GM23338 (cell line): ENCODE measurements around the gene C4orf36. TPM values are rescaled to one million over a fixed set of nuclear protein-coding genes. Genes with fewer than 3 reads are reported as not detected.

Experiments
- ATAC-seq: fragments of 200-7000 bp; cut with Tn5 transposase; 3 replicates; pipeline ENCODE4 v1.9.1; 2020
- DNase-seq: peaks from one replicate; pipeline ENCODE4 v3.0.0-alpha.2; 2015; ENCODE audit warnings: low spot score
- H2AFZ ChIP-seq: fragments of 200-600 bp; sonication (generic); 2 replicates; pipeline ENCODE4 v1.8.0; 2016; ENCODE audit warnings: antibody characterized with exemption, mild to moderate bottlenecking, moderate library complexity
- H3F3A ChIP-seq: fragments of 200-600 bp; sonication (generic); replicated peaks from 2 replicates; pipeline ENCODE4 v1.8.0; 2017; ENCODE audit warnings: antibody characterized with exemption, mixed run types, low read depth
- H3K27ac ChIP-seq: fragments of 200-600 bp; sonication (generic); 2 replicates; pipeline ENCODE4 v1.6.1; 2016; ENCODE audit warnings: low read depth
- H3K27me3 ChIP-seq: fragments of 200-600 bp; sonication (generic); 2 replicates; pipeline ENCODE4 v1.8.0; 2016; ENCODE audit warnings: mild to moderate bottlenecking, mixed run types, moderate library complexity; ENCODE audit not compliant: insufficient read depth
- H3K36me3 ChIP-seq: fragments of 200-600 bp; sonication (generic); 2 replicates; pipeline ENCODE4 v1.8.0; 2016; ENCODE audit warnings: mild to moderate bottlenecking; ENCODE audit not compliant: insufficient read depth
- H3K4me1 ChIP-seq: fragments of 200-600 bp; sonication (generic); 2 replicates; pipeline ENCODE4 v1.8.0; 2016; ENCODE audit warnings: mild to moderate bottlenecking, moderate library complexity; ENCODE audit not compliant: insufficient read depth
- H3K4me2 ChIP-seq: fragments of 200-600 bp; sonication (generic); 2 replicates; pipeline ENCODE4 v1.7.1; 2017; ENCODE audit warnings: mixed run types
- H3K4me3 ChIP-seq: fragments of 200-600 bp; sonication (generic); 2 replicates; pipeline ENCODE4 v1.6.1; 2016; ENCODE audit warnings: mixed run types
- H3K79me2 ChIP-seq: fragments of 200-600 bp; sonication (generic); replicated peaks from 2 replicates; pipeline ENCODE4 v1.8.0; 2017; ENCODE audit warnings: mild to moderate bottlenecking; ENCODE audit not compliant: insufficient read depth
- H3K9me2 ChIP-seq: fragments of 200-600 bp; sonication (generic); 2 replicates; pipeline ENCODE4 v1.8.0; 2017; ENCODE audit not compliant: insufficient read depth
- H4K20me1 ChIP-seq: fragments of 200-600 bp; sonication (generic); replicated peaks from 2 replicates; pipeline ENCODE4 v1.8.0; 2017; ENCODE audit warnings: mild to moderate bottlenecking; ENCODE audit not compliant: insufficient read depth
- H3K27ac Mint-ChIP-seq: 2 replicates; pipeline ENCODE4 v1.8.0; 2020; ENCODE audit warnings: inconsistent platforms, mild to moderate bottlenecking, moderate library complexity, mixed read lengths
- H3K27me3 Mint-ChIP-seq: 3 replicates; pipeline ENCODE4 v1.8.0; 2022; ENCODE audit warnings: low read depth, mild to moderate bottlenecking, moderate library complexity, mixed read lengths, inconsistent platforms; ENCODE audit not compliant: insufficient read depth, poor library complexity
- H3K36me3 Mint-ChIP-seq: 3 replicates; pipeline ENCODE4 v1.8.0; 2021; ENCODE audit warnings: low read depth, mild to moderate bottlenecking, inconsistent platforms, moderate library complexity, mixed read lengths
- H3K4me1 Mint-ChIP-seq: 3 replicates; pipeline ENCODE4 v1.8.0; 2020; ENCODE audit warnings: mild to moderate bottlenecking, inconsistent platforms, mixed read lengths
- H3K4me3 Mint-ChIP-seq: 3 replicates; pipeline ENCODE4 v1.8.0; 2021; ENCODE audit warnings: moderate library complexity, mild to moderate bottlenecking, inconsistent platforms, mixed read lengths
- H3K9me3 Mint-ChIP-seq: 3 replicates; pipeline ENCODE4 v1.8.0; 2020; ENCODE audit warnings: moderate library complexity, mild to moderate bottlenecking, inconsistent platforms, mixed read lengths
- CREB1 ChIP-seq: fragments of 250-450 bp; sonication (Bioruptor Pico); IDR thresholded peaks from 2 replicates; pipeline ENCODE4 v1.5.0; 2020; ENCODE audit warnings: low read depth, mild to moderate bottlenecking, moderate library complexity
- EZH2 ChIP-seq: fragments of 200-600 bp; sonication (generic); IDR thresholded peaks from one replicate; pipeline ENCODE4 v1.8.0; 2017; ENCODE audit warnings: antibody characterized with exemption, mild to moderate bottlenecking, low read depth; ENCODE audit not compliant: unreplicated experiment
- EZH2phosphoT487 ChIP-seq: fragments of 200-600 bp; sonication (generic); IDR thresholded peaks from one replicate; pipeline ENCODE4 v1.8.1; 2018; ENCODE audit warnings: antibody characterized with exemption; ENCODE audit not compliant: unreplicated experiment
- JUNB ChIP-seq: IDR thresholded peaks from one replicate; pipeline ENCODE4 v1.6.1; 2016; ENCODE audit warnings: antibody characterized with exemption; ENCODE audit not compliant: unreplicated experiment
- NANOG ChIP-seq: IDR thresholded peaks from 2 replicates; pipeline ENCODE4 v1.6.1; 2016; ENCODE audit warnings: antibody characterized with exemption, borderline replicate concordance
- POLR2AphosphoS5 ChIP-seq: IDR thresholded peaks from 2 replicates; pipeline ENCODE4 v1.6.1; 2016; ENCODE audit warnings: antibody characterized with exemption, low read depth
- STAT1 ChIP-seq: IDR thresholded peaks from one replicate; pipeline ENCODE4 v1.6.1; 2016; ENCODE audit warnings: antibody characterized with exemption; ENCODE audit not compliant: unreplicated experiment
- ZNF114 ChIP-seq: fragments of 250-450 bp; sonication (Bioruptor Pico); IDR thresholded peaks from 2 replicates; pipeline ENCODE4 v1.5.0; 2020; ENCODE audit warnings: mild to moderate bottlenecking, moderate library complexity
- ZNF331 ChIP-seq: fragments of 250-450 bp; sonication (Bioruptor Pico); IDR thresholded peaks from 2 replicates; pipeline ENCODE4 v1.5.0; 2020; ENCODE audit warnings: low read depth, mild to moderate bottlenecking, moderate library complexity
- polyA plus RNA-seq: library from polyadenylated mRNA; unstranded; fragments of >200 nt; fragmentation: Nextera tagmentation; extraction: Ambion mirVana; gene quantifications from 2 replicates; pipeline ENCODE4 v1.2.1, GENCODE V29; 2016
- total RNA-seq: library from RNA; depleted of rRNA; stranded (reverse); fragments of >200 nt; shearing (Covaris generic); gene quantifications from 2 replicates; pipeline ENCODE4 v1.2.3, GENCODE V29; 2014
- TF ChIP-seq, protein P1 (sequence below): IDR thresholded peaks from 2 replicates; pipeline ENCODE4 v1.6.1; 2016; ENCODE audit warnings: antibody characterized with exemption
- TF ChIP-seq, protein P2 (sequence below), 2 experiments: fragments of 200-600 bp in 1 of 2; sonication (generic) in 1 of 2; conservative IDR thresholded peaks; 2 replicates each; pipeline versions ENCODE4 v1.5.1 to v1.6.1; 2016 to 2017; ENCODE audit warnings: antibody characterized with exemption in 2 of 2, low read depth in 2 of 2, mild to moderate bottlenecking in 2 of 2, moderate library complexity in 1 of 2
- TF ChIP-seq, protein P3 (sequence below): IDR thresholded peaks from one replicate; pipeline ENCODE4 v1.6.1; 2018; ENCODE audit warnings: antibody characterized with exemption; ENCODE audit not compliant: unreplicated experiment
- TF ChIP-seq, protein P4 (sequence below): fragments of 250-450 bp; sonication (Bioruptor Pico); IDR thresholded peaks from 2 replicates; pipeline ENCODE4 v1.5.0; 2020; ENCODE audit warnings: mild to moderate bottlenecking, moderate library complexity

Gene C4orf36
- total and polyA plus RNA-seq, 2 experiments from 2014 or later: 1.1 to 1.6 TPM

DNA sequence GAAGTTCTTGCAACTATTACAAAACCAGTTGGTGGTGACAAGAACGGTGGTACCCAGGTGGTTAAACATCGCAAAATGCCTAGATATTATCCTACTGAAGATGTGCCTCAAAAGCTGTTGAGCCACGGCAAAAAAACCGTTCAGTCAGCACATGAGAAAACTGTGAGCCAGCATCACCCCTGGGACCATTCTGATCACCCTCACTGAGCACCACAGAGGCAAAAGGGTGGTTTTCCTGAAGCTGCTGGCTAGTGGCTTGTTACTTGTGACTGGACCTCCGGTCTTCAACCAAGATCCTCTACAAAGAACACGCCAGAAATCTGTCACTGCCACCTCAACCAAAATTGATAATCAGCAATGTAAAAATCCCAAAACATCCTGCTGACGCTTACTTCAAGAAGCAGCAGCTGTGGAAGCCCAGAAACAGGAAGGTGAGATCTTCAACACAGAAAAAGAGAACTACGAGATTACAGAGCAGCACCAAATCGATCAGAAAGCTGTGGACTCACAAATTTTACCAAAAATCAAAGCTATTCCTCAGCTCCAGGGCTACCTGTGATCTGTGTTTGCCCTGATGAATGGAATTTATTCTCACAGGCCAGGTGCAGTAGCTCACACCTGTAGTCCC is 21.7 kb downstream of the C4orf36 start:
- no peak overlapping the region for H3K4me3 ChIP-seq
- H3K27ac ChIP-seq: no peak overlapping the region
- H3K9me2 ChIP-seq: peaks cover 3% of the 10 kb centered on the region; the same call in 1 of the 2 replicates
- no peak overlapping the region for H3K4me2 ChIP-seq
- DNase-seq (no peak), ATAC-seq (no peak)
- no peaks in the 10 kb centered on the region for H3K4me1 ChIP-seq
- no peaks in the 10 kb centered on the region for H4K20me1 ChIP-seq
- Mint-ChIP-seq H3K36me3 (no peaks in the 10 kb centered on the region; the same call in 2 of the 3 replicates), H3K27me3 (peaks cover 2% of the 10 kb centered on the region), H3K9me3 (no peaks in the 10 kb centered on the region), H3K27ac (no peak overlapping the region), H3K4me3 (no peak overlapping the region), H3K4me1 (no peaks in the 10 kb centered on the region)
- no peaks in the 10 kb centered on the region for H3K27me3 ChIP-seq
- TF ChIP-seq JUNB: no peak
- TF ChIP-seq ZNF114 (CRISPR knock-in tag): no peak
- no peak for TF ChIP-seq POLR2AphosphoS5
- TF ChIP-seq ZNF331 (CRISPR knock-in tag): no peak
- TF ChIP-seq CREB1 (CRISPR knock-in tag): no peak
- TF ChIP-seq, protein P1, sequence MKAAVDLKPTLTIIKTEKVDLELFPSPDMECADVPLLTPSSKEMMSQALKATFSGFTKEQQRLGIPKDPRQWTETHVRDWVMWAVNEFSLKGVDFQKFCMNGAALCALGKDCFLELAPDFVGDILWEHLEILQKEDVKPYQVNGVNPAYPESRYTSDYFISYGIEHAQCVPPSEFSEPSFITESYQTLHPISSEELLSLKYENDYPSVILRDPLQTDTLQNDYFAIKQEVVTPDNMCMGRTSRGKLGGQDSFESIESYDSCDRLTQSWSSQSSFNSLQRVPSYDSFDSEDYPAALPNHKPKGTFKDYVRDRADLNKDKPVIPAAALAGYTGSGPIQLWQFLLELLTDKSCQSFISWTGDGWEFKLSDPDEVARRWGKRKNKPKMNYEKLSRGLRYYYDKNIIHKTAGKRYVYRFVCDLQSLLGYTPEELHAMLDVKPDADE: no peak
- TF ChIP-seq, protein P2, sequence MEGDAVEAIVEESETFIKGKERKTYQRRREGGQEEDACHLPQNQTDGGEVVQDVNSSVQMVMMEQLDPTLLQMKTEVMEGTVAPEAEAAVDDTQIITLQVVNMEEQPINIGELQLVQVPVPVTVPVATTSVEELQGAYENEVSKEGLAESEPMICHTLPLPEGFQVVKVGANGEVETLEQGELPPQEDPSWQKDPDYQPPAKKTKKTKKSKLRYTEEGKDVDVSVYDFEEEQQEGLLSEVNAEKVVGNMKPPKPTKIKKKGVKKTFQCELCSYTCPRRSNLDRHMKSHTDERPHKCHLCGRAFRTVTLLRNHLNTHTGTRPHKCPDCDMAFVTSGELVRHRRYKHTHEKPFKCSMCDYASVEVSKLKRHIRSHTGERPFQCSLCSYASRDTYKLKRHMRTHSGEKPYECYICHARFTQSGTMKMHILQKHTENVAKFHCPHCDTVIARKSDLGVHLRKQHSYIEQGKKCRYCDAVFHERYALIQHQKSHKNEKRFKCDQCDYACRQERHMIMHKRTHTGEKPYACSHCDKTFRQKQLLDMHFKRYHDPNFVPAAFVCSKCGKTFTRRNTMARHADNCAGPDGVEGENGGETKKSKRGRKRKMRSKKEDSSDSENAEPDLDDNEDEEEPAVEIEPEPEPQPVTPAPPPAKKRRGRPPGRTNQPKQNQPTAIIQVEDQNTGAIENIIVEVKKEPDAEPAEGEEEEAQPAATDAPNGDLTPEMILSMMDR (conservative IDR thresholded peaks at IDR 0.05; ENCODE audit: low read depth in 2 of 2): no peak
- TF ChIP-seq EZH2phosphoT487: no peak
- TF ChIP-seq STAT1: no peak
- TF ChIP-seq, protein P3, sequence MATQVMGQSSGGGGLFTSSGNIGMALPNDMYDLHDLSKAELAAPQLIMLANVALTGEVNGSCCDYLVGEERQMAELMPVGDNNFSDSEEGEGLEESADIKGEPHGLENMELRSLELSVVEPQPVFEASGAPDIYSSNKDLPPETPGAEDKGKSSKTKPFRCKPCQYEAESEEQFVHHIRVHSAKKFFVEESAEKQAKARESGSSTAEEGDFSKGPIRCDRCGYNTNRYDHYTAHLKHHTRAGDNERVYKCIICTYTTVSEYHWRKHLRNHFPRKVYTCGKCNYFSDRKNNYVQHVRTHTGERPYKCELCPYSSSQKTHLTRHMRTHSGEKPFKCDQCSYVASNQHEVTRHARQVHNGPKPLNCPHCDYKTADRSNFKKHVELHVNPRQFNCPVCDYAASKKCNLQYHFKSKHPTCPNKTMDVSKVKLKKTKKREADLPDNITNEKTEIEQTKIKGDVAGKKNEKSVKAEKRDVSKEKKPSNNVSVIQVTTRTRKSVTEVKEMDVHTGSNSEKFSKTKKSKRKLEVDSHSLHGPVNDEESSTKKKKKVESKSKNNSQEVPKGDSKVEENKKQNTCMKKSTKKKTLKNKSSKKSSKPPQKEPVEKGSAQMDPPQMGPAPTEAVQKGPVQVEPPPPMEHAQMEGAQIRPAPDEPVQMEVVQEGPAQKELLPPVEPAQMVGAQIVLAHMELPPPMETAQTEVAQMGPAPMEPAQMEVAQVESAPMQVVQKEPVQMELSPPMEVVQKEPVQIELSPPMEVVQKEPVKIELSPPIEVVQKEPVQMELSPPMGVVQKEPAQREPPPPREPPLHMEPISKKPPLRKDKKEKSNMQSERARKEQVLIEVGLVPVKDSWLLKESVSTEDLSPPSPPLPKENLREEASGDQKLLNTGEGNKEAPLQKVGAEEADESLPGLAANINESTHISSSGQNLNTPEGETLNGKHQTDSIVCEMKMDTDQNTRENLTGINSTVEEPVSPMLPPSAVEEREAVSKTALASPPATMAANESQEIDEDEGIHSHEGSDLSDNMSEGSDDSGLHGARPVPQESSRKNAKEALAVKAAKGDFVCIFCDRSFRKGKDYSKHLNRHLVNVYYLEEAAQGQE: no peak
- no peak for TF ChIP-seq NANOG
- TF ChIP-seq, protein P4, sequence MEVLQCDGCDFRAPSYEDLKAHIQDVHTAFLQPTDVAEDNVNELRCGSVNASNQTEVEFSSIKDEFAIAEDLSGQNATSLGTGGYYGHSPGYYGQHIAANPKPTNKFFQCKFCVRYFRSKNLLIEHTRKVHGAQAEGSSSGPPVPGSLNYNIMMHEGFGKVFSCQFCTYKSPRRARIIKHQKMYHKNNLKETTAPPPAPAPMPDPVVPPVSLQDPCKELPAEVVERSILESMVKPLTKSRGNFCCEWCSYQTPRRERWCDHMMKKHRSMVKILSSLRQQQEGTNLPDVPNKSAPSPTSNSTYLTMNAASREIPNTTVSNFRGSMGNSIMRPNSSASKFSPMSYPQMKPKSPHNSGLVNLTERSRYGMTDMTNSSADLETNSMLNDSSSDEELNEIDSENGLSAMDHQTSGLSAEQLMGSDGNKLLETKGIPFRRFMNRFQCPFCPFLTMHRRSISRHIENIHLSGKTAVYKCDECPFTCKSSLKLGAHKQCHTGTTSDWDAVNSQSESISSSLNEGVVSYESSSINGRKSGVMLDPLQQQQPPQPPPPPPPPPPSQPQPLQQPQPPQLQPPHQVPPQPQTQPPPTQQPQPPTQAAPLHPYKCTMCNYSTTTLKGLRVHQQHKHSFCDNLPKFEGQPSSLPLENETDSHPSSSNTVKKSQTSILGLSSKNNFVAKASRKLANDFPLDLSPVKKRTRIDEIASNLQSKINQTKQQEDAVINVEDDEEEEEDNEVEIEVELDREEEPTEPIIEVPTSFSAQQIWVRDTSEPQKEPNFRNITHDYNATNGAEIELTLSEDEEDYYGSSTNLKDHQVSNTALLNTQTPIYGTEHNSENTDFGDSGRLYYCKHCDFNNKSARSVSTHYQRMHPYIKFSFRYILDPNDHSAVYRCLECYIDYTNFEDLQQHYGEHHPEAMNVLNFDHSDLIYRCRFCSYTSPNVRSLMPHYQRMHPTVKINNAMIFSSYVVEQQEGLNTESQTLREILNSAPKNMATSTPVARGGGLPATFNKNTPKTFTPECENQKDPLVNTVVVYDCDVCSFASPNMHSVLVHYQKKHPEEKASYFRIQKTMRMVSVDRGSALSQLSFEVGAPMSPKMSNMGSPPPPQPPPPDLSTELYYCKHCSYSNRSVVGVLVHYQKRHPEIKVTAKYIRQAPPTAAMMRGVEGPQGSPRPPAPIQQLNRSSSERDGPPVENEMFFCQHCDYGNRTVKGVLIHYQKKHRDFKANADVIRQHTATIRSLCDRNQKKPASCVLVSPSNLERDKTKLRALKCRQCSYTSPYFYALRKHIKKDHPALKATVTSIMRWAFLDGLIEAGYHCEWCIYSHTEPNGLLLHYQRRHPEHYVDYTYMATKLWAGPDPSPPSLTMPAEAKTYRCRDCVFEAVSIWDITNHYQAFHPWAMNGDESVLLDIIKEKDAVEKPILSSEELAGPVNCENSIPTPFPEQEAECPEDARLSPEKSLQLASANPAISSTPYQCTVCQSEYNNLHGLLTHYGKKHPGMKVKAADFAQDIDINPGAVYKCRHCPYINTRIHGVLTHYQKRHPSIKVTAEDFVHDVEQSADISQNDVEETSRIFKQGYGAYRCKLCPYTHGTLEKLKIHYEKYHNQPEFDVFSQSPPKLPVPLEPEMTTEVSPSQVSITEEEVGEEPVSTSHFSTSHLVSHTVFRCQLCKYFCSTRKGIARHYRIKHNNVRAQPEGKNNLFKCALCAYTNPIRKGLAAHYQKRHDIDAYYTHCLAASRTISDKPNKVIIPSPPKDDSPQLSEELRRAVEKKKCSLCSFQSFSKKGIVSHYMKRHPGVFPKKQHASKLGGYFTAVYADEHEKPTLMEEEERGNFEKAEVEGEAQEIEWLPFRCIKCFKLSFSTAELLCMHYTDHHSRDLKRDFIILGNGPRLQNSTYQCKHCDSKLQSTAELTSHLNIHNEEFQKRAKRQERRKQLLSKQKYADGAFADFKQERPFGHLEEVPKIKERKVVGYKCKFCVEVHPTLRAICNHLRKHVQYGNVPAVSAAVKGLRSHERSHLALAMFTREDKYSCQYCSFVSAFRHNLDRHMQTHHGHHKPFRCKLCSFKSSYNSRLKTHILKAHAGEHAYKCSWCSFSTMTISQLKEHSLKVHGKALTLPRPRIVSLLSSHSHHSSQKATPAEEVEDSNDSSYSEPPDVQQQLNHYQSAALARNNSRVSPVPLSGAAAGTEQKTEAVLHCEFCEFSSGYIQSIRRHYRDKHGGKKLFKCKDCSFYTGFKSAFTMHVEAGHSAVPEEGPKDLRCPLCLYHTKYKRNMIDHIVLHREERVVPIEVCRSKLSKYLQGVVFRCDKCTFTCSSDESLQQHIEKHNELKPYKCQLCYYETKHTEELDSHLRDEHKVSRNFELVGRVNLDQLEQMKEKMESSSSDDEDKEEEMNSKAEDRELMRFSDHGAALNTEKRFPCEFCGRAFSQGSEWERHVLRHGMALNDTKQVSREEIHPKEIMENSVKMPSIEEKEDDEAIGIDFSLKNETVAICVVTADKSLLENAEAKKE: no peak
- no peak for TF ChIP-seq EZH2
- no peaks in the 10 kb centered on the region for H3K36me3 ChIP-seq
- H3K79me2 ChIP-seq: no peaks in the 10 kb centered on the region
- peak overlapping the region; percentile 74 for H2AFZ ChIP-seq
- H3F3A ChIP-seq: no peaks in the 10 kb centered on the region
